Prostate gland (tissue), 2 donors: Measurements from ENCODE around the gene RBBP8. TPM values are rescaled to one million over a fixed set of nuclear protein-coding genes. Genes with fewer than 3 reads are reported as not detected.

Source experiments
- DNase-seq: peaks from one replicate; pipeline ENCODE4 v3.0.0-alpha.2; 2019; ENCODE audit warnings: low spot score
- H3K27ac ChIP-seq, 2 donors: fragments of 200-600 bp; sonication (generic); 2 replicates each; pipeline ENCODE4 v1.5.1; 2017 to 2019
- H3K27me3 ChIP-seq: fragments of 200-600 bp; sonication (generic); replicated peaks from 2 replicates; pipeline ENCODE4 v1.5.1; 2019; ENCODE audit not compliant: insufficient read depth
- H3K36me3 ChIP-seq, 2 donors: fragments of 200-600 bp; sonication (generic); 1 replicate in 1 of 2; 2 replicates in 1 of 2; pipeline versions ENCODE4 v1.5.1 to v1.8.1; 2017 to 2019
- H3K4me1 ChIP-seq: fragments of 200-600 bp; sonication (generic); replicated peaks from 2 replicates; pipeline ENCODE4 v1.5.1; 2019
- H3K4me3 ChIP-seq, 2 donors: fragments of 200-600 bp; sonication (generic); 2 replicates each; pipeline ENCODE4 v1.5.1; 2017 to 2019
- H3K9me3 ChIP-seq: fragments of 200-600 bp; sonication (generic); 2 replicates; pipeline ENCODE4 v1.5.1; 2017
- POLR2A ChIP-seq: fragments of 450-650 bp; IDR thresholded peaks from one replicate; pipeline ENCODE4 v1.6.1; 2016; ENCODE audit warnings: antibody characterized with exemption, mild to moderate bottlenecking
- POLR2AphosphoS5 ChIP-seq: sonication (generic); formaldehyde crosslinking; IDR thresholded peaks from one replicate; pipeline ENCODE4 v1.6.1; 2017; ENCODE audit warnings: antibody characterized with exemption
- WGBS: methylation state at CpG from one replicate; pipeline ENCODE4 v1.1.5; 2018; 5-methylcytosine and 5-hydroxymethylcytosine counted together
- intact Hi-C: fragments of 100-400 bp; cut with DNase I; formaldehyde crosslinking; loops from one replicate; pipeline ENCODE4 v1.14.2; 2022
- total RNA-seq, 2 donors: library from RNA; depleted of rRNA; stranded (reverse); fragments of >200 nt; gene quantifications; one replicate each; pipeline ENCODE4 v1.1.0, GENCODE V29; 2016
- TF ChIP-seq, protein P1 (sequence below), 4 experiments: fragments of 200-600 bp in 2 of 4; fragments of 450-650 bp in 2 of 4; sonication (generic) in 2 of 4; IDR thresholded peaks; 1 replicate in 3 of 4; 2 replicates in 1 of 4; pipeline ENCODE4 v1.5.1; 2016 to 2019; ENCODE audit warnings: antibody characterized with exemption in 4 of 4, mild to moderate bottlenecking in 2 of 4, moderate library complexity in 2 of 4

Gene RBBP8
- total RNA-seq, 2 donors from 2014 or later, result 31.8 to 44.6 TPM

DNA sequence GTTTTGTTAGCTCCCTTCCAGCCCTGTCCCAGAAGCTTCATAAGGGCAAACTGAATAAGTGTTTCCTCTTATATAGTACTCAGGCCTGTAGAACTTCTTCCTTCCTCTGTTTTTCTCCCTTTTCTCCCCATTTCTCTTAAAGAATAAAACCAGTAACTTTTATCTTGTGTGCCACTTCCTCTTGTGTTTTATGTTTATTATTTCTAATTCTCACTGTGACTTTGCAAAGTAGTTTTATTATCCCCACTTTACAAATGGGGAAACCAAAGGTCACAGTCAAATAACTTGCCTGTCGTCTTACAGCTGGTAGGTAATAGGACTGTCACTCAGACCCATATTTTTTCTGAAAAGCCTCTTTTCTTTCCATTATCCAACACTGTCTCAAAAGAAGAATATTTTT is 42.4 kb downstream of the RBBP8 start:
- 64% methylated on average over 1 of the region's 1 CpG for WGBS
- intact Hi-C loops, result no loop called here

DNA sequence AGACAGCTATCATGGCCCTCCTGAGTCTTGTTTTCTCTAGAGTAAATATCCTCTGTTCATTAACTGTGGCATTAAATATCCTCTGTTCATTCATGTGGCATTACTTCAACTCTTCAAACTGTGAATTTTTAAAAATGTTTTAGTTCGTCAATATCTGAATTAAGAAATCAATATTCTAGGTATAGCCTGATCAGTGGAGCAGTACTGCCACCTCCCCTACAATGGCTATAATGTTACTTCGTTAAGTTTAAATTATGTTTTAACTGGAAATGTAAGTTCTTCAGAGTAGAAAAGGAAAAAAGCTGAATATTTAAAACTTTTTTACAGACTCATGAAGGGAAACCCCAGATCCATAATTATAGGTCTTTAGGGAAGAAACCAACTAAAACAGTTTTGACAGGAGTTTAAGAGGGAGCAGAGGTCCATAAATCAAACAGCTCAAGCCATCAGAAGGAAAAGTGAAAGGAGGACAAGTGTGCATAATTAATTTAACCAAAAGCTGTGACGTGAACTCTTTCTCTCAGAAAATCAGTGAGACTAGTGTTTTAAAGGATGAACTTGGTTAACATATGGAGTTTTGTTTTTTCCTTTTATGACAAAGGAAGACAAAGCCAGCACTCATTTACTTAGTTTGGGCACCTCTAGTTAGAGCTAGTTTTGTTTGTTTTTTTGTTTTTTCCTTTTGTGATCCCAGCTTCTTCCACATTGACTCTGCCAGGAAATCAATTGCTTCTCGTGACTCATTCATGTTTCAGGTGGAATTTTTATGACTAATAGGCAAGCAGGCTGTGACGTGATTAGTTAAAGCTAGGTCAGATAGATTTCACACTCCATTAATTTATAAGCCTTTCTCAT is 44.9 kb downstream of the RBBP8 start:
- 46% methylated on average over 5 of the region's 5 CpGs for WGBS
- no peaks in the 10 kb centered on the region for H3K36me3 ChIP-seq
- no peak overlapping the region for H3K27ac ChIP-seq
- H3K27me3 ChIP-seq, result no peaks in the 10 kb centered on the region
- no peak overlapping the region for H3K4me3 ChIP-seq
- H3K4me1 ChIP-seq, result no peaks in the 10 kb centered on the region
- peak; percentile 52 for TF ChIP-seq POLR2AphosphoS5
- TF ChIP-seq, protein P1, sequence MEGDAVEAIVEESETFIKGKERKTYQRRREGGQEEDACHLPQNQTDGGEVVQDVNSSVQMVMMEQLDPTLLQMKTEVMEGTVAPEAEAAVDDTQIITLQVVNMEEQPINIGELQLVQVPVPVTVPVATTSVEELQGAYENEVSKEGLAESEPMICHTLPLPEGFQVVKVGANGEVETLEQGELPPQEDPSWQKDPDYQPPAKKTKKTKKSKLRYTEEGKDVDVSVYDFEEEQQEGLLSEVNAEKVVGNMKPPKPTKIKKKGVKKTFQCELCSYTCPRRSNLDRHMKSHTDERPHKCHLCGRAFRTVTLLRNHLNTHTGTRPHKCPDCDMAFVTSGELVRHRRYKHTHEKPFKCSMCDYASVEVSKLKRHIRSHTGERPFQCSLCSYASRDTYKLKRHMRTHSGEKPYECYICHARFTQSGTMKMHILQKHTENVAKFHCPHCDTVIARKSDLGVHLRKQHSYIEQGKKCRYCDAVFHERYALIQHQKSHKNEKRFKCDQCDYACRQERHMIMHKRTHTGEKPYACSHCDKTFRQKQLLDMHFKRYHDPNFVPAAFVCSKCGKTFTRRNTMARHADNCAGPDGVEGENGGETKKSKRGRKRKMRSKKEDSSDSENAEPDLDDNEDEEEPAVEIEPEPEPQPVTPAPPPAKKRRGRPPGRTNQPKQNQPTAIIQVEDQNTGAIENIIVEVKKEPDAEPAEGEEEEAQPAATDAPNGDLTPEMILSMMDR (IDR thresholded peaks at IDR 0.05), result no peak
- intact Hi-C loops, result no loop called here
- peak; percentile 13 for DNase-seq
- H3K9me3 ChIP-seq, result no peaks in the 10 kb centered on the region

More for the DNA sequence above, 42.4 kb downstream of the RBBP8 start:
- Histone ChIP-seq H3K36me3 (no peaks in the 10 kb centered on the region), H3K27ac (no peak overlapping the region), H3K9me3 (no peaks in the 10 kb centered on the region), H3K27me3 (no peaks in the 10 kb centered on the region), H3K4me1 (no peaks in the 10 kb centered on the region), H3K4me3 (no peak overlapping the region)
- TF ChIP-seq POLR2AphosphoS5 (no peak), POLR2A (no peak)
- TF ChIP-seq, protein P1 (IDR thresholded peaks at IDR 0.05), result no peak
- DNase-seq, result no peak

DNA sequence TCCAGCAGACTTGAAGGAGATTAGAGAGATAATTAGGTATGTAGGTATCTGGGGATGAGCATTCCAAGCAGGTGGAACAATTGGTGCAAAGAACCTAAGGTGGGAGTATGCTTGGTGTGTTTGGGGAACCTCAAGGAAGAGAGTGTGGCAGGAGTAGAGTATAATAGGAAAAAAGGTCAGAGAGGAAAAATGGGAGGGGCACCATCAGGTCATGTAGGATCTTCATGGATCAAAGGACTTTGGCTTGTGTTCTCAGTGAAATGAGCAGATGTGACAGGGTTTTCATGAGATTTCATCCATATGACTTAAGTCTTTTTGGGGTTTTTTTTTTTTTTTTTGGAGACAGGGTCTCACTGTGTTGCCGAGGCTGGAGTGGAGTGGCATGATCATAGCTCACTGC is 47.3 kb downstream of the RBBP8 start:
- DNase-seq, result no peak
- H3K36me3 ChIP-seq, result no peaks in the 10 kb centered on the region
- WGBS, result 94% methylated on average over 1 of the region's 1 CpG
- H3K4me3 ChIP-seq, result no peak overlapping the region
- no peaks in the 10 kb centered on the region for H3K27me3 ChIP-seq
- TF ChIP-seq POLR2AphosphoS5, result no peak
- TF ChIP-seq POLR2A, result no peak
- TF ChIP-seq, protein P1 (IDR thresholded peaks at IDR 0.05), result no peak
- intact Hi-C loops, result no loop called here
- no peaks in the 10 kb centered on the region for H3K4me1 ChIP-seq
- no peak overlapping the region for H3K27ac ChIP-seq
- H3K9me3 ChIP-seq, result no peaks in the 10 kb centered on the region

DNA sequence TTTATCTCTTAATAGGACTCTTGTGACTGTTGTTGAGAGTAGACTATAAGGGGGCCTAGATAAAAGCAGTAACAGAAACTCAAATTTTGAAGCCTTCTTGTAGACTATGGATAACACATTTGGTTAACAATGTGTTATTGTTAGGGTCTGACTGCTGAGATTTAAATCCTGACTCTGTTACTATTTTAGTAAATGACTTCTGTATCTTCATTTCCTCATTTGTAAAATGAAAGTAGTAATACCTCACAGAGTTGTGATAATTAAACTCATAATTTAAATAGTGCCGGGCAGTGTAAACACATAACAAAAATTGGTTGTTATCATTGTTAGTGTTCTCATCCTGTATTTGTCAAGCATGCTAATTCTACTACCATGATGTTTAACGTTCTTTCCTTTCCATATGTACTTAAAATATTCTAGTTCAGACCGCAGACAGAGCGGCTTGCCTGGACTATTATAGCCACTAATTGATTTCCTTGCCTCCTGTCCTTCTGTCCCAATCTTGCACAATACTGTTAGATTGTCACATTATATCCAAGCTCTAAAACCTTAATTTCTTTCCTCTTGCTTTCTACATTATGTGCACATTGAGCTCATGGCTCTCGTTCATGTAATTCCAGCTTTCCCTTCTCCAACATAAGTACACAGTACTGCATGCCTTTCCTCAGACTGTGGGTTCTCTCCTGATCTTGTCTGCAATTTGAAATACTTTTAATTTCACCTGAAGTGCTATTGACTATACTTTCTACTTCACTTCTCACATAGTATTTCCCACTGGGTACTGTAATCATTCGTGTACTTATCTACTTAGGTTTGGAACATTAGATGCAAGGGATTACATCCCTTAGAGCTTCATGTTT is 48.4 kb downstream of the RBBP8 start:
- TF ChIP-seq, protein P1 (IDR thresholded peaks at IDR 0.05), result no peak
- no peak for TF ChIP-seq POLR2AphosphoS5
- TF ChIP-seq POLR2A, result no peak
- no peak for DNase-seq
- no peak overlapping the region for H3K27ac ChIP-seq
- H3K9me3 ChIP-seq, result no peaks in the 10 kb centered on the region
- intact Hi-C loops, result loop anchor here (2.0 kb wide), 1 partner anchor 183 kb away; no protein-coding TSS in a partner anchor
- H3K36me3 ChIP-seq, result no peaks in the 10 kb centered on the region
- WGBS, result 68% methylated on average over 6 of the region's 6 CpGs
- H3K4me3 ChIP-seq, result no peak overlapping the region
- no peaks in the 10 kb centered on the region for H3K27me3 ChIP-seq
- no peaks in the 10 kb centered on the region for H3K4me1 ChIP-seq
